H1 (cell line): ENCODE data around the gene HLA-DQA1. TPM values are rescaled to one million over a fixed set of nuclear protein-coding genes. Genes with fewer than 3 reads are reported as not detected.

Experiments used
- CTBP2 ChIP-seq: IDR thresholded peaks from 2 replicates; pipeline ENCODE4 v1.7.0; 2011; ENCODE audit warnings: borderline replicate concordance, mild to moderate bottlenecking, moderate library complexity, mixed read lengths, low read length; ENCODE audit not compliant: insufficient read depth, insufficient read length
- HDAC2 ChIP-seq, 2 experiments: fragments of 300-600 bp in 1 of 2; sonication (generic) in 1 of 2; IDR thresholded peaks; 2 replicates each; pipeline ENCODE4 v1.6.1; 2011 to 2012; ENCODE audit warnings: low read depth in 2 of 2, low read length in 2 of 2, mild to moderate bottlenecking in 2 of 2, moderate library complexity in 2 of 2, borderline replicate concordance in 1 of 2, inconsistent platforms in 1 of 2
- NRF1 ChIP-seq: IDR thresholded peaks from 2 replicates; pipeline ENCODE4 v1.6.1; 2011; ENCODE audit warnings: mild to moderate bottlenecking, low read depth, low read length, improper control_type of control experiment
- SUZ12 ChIP-seq: fragments of 200-600 bp; sonication (generic); IDR thresholded peaks from 2 replicates; pipeline ENCODE4 v1.6.1; 2012; ENCODE audit warnings: mild to moderate bottlenecking, inconsistent platforms, low read length, moderate library complexity, mixed read lengths
- TAF7 ChIP-seq: optimal IDR thresholded peaks from 2 replicates; pipeline ENCODE3; 2011; ENCODE audit warnings: low read depth, mild to moderate bottlenecking, inconsistent platforms, low read length, moderate library complexity, borderline replicate concordance
- TCF12 ChIP-seq: IDR thresholded peaks from 2 replicates; pipeline ENCODE4 v1.6.1; 2011; ENCODE audit warnings: low read depth, mild to moderate bottlenecking, low read length
- polyA plus RNA-seq, 7 experiments: library from polyadenylated mRNA; depleted of rRNA in 3 of 7; stranded (reverse) in 5 of 7; unstranded in 2 of 7; fragments of >200 nt in 5 of 7; fragments of 200-250 nt in 2 of 7; gene quantifications; 1 replicate in 5 of 7; 2 replicates in 1 of 7; 4 replicates in 1 of 7; pipeline versions ENCODE4 v1.2.1 to v1.2.3, GENCODE V29; 2011 to 2013; ENCODE audit warnings: missing spikeins in 2 of 7, mixed read lengths in 2 of 7
- total RNA-seq: library from RNA; stranded (reverse); fragmentation: NEBNext Ultra II Directional; extraction: Animal tissue kit (Norgen Biotek cat#: 25700); gene quantifications from 2 replicates; pipeline ENCODE4 v1.2.1, GENCODE V29; 2021
- TF ChIP-seq, protein P1 (sequence below): fragments of 300-600 bp; sonication (generic); IDR thresholded peaks from 2 replicates; pipeline ENCODE4 v1.7.1; 2012; ENCODE audit warnings: low read length, moderate library complexity, mild to moderate bottlenecking, inconsistent platforms; ENCODE audit not compliant: insufficient replicate concordance
- TF ChIP-seq, protein P2 (sequence below): IDR thresholded peaks from 2 replicates; pipeline ENCODE4 v1.6.1; 2011; ENCODE audit warnings: low read length, improper control_type of control experiment

Gene HLA-DQA1
- total and polyA plus RNA-seq, 2 of the 8 experiments (the other 6 are each of a cell fraction or from before 2014, with no cell fraction given) = 0.12 TPM; not detected in 1

DNA sequence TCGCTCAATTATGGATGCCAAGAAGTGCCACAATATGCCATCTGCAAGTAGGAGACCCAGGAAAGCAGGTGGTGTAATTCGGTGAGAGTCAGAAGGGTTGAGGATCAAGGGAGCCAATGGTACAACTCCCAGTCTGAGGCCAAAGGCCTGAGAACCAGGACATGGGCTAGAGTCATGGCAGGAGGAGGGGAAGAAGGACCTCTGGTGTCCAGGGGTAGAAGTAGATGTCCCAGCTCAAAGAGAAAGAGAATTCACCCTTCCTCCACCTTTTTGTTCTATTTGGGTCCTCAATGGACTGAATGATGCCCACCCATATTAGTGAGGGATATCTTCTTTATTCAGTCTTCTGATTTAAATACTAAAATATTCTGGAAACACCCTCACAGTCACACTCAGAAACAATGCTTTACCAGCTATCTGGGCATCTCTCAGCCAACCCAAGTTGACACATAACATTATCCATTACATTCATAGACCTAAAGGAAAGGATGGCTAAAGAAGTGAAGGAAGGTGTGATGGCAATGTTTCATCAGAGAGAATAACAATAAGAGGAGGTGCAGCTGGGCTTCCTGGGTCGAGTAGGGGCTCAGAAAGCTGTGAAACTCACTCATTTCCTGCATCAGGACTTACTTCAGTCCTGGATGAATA is 21.2 kb upstream of the HLA-DQA1 start (continued):
- TF ChIP-seq, protein P1, sequence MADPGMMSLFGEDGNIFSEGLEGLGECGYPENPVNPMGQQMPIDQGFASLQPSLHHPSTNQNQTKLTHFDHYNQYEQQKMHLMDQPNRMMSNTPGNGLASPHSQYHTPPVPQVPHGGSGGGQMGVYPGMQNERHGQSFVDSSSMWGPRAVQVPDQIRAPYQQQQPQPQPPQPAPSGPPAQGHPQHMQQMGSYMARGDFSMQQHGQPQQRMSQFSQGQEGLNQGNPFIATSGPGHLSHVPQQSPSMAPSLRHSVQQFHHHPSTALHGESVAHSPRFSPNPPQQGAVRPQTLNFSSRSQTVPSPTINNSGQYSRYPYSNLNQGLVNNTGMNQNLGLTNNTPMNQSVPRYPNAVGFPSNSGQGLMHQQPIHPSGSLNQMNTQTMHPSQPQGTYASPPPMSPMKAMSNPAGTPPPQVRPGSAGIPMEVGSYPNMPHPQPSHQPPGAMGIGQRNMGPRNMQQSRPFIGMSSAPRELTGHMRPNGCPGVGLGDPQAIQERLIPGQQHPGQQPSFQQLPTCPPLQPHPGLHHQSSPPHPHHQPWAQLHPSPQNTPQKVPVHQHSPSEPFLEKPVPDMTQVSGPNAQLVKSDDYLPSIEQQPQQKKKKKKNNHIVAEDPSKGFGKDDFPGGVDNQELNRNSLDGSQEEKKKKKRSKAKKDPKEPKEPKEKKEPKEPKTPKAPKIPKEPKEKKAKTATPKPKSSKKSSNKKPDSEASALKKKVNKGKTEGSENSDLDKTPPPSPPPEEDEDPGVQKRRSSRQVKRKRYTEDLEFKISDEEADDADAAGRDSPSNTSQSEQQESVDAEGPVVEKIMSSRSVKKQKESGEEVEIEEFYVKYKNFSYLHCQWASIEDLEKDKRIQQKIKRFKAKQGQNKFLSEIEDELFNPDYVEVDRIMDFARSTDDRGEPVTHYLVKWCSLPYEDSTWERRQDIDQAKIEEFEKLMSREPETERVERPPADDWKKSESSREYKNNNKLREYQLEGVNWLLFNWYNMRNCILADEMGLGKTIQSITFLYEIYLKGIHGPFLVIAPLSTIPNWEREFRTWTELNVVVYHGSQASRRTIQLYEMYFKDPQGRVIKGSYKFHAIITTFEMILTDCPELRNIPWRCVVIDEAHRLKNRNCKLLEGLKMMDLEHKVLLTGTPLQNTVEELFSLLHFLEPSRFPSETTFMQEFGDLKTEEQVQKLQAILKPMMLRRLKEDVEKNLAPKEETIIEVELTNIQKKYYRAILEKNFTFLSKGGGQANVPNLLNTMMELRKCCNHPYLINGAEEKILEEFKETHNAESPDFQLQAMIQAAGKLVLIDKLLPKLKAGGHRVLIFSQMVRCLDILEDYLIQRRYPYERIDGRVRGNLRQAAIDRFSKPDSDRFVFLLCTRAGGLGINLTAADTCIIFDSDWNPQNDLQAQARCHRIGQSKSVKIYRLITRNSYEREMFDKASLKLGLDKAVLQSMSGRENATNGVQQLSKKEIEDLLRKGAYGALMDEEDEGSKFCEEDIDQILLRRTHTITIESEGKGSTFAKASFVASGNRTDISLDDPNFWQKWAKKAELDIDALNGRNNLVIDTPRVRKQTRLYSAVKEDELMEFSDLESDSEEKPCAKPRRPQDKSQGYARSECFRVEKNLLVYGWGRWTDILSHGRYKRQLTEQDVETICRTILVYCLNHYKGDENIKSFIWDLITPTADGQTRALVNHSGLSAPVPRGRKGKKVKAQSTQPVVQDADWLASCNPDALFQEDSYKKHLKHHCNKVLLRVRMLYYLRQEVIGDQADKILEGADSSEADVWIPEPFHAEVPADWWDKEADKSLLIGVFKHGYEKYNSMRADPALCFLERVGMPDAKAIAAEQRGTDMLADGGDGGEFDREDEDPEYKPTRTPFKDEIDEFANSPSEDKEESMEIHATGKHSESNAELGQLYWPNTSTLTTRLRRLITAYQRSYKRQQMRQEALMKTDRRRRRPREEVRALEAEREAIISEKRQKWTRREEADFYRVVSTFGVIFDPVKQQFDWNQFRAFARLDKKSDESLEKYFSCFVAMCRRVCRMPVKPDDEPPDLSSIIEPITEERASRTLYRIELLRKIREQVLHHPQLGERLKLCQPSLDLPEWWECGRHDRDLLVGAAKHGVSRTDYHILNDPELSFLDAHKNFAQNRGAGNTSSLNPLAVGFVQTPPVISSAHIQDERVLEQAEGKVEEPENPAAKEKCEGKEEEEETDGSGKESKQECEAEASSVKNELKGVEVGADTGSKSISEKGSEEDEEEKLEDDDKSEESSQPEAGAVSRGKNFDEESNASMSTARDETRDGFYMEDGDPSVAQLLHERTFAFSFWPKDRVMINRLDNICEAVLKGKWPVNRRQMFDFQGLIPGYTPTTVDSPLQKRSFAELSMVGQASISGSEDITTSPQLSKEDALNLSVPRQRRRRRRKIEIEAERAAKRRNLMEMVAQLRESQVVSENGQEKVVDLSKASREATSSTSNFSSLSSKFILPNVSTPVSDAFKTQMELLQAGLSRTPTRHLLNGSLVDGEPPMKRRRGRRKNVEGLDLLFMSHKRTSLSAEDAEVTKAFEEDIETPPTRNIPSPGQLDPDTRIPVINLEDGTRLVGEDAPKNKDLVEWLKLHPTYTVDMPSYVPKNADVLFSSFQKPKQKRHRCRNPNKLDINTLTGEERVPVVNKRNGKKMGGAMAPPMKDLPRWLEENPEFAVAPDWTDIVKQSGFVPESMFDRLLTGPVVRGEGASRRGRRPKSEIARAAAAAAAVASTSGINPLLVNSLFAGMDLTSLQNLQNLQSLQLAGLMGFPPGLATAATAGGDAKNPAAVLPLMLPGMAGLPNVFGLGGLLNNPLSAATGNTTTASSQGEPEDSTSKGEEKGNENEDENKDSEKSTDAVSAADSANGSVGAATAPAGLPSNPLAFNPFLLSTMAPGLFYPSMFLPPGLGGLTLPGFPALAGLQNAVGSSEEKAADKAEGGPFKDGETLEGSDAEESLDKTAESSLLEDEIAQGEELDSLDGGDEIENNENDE = no peak
- TF ChIP-seq SUZ12 (no peak), TCF12 (no peak), TAF7 (no peak), NRF1 (no peak), HDAC2 (IDR thresholded peaks at IDR 0.05; ENCODE audit: borderline replicate concordance in 1 of 2, low read depth in 2 of 2, low read length in 2 of 2) (no peak), CTBP2 (no peak)
- TF ChIP-seq, protein P2, sequence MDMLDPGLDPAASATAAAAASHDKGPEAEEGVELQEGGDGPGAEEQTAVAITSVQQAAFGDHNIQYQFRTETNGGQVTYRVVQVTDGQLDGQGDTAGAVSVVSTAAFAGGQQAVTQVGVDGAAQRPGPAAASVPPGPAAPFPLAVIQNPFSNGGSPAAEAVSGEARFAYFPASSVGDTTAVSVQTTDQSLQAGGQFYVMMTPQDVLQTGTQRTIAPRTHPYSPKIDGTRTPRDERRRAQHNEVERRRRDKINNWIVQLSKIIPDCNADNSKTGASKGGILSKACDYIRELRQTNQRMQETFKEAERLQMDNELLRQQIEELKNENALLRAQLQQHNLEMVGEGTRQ = no peak
